Measurements from ENCODE around the gene VPS45. TPM values are rescaled to one million over a fixed set of nuclear protein-coding genes. Genes with fewer than 3 reads are reported as not detected.
"Not testable (repeated sequence)": the region's sequence is repeated elsewhere in the genome, so short reads cannot be mapped to it uniquely, and the experiment has no call there.

VPS45 gene
- total and polyA plus RNA-seq, 2 donors from 2014 or later: 33.1 to 41.7 TPM

GRCh38 chr1:150134537-150134936 is 67.0 kb downstream of the VPS45 start:
- intact Hi-C loops (cut with DNase I): no loop called here
- Histone ChIP-seq H3K27ac (ENCODE audit: low read depth in 2 of 2, low read length in 2 of 2) (no peak overlapping the region), H3K36me3 (ENCODE audit: control insufficient read depth in 2 of 3, insufficient read depth in 3 of 3, low read length in 3 of 3) (no peaks in the 10 kb centered on the region), H3K4me1 (ENCODE audit: control insufficient read depth in 2 of 3, insufficient read depth in 2 of 3, low read depth in 1 of 3, low read length in 3 of 3) (no peaks in the 10 kb centered on the region), H3K4me3 (ENCODE audit: low read length in 3 of 3) (no peak overlapping the region), H3K27me3 (ENCODE audit: control insufficient read depth, insufficient read depth, low read length) (no peaks in the 10 kb centered on the region), H3K9ac (ENCODE audit: low read length in 3 of 3) (no peak overlapping the region), H3K9me3 (ENCODE audit: control insufficient read depth in 2 of 3, insufficient read depth in 1 of 3, low read length in 3 of 3) (no peaks in the 10 kb centered on the region)
- FAIRE-seq: no peak
- DNase-seq: no peak
- TF ChIP-seq CTCF (IDR thresholded peaks at IDR 0.05; ENCODE audit: borderline replicate concordance, extremely low read depth, insufficient read depth): no peak

DNA sequence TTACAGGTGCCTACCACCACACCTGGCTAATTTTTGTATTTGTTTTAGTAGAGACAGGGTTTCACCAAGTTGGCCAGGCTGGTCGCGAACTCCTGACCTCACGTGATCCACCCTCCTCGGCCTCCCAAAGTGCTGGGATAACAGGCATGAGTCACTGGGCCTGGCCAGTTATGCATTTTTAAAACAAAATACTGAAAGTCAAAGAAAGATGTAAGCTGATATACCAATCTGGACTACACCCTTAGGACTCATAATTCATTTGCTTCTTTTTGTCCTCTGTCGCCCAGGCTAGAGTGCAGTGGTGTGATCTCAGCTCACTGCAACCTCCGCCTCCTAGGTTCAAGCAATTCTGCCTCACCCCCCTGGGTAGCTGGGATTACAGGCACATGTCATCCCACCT is 67.8 kb downstream of the VPS45 start:
- H3K27ac ChIP-seq (ENCODE audit: low read depth in 2 of 2, low read length in 2 of 2); H3K36me3 ChIP-seq (ENCODE audit: control insufficient read depth in 2 of 3, insufficient read depth in 3 of 3, low read length in 3 of 3); H3K27me3 ChIP-seq (ENCODE audit: control insufficient read depth, insufficient read depth, low read length); H3K9ac ChIP-seq (ENCODE audit: low read length in 3 of 3); intact Hi-C loops (cut with DNase I); H3K4me3 ChIP-seq (ENCODE audit: low read length in 3 of 3); H3K9me3 ChIP-seq (ENCODE audit: control insufficient read depth in 2 of 3, insufficient read depth in 1 of 3, low read length in 3 of 3); H3K4me1 ChIP-seq (ENCODE audit: control insufficient read depth in 2 of 3, insufficient read depth in 2 of 3, low read depth in 1 of 3, low read length in 3 of 3); DNase-seq; FAIRE-seq: not testable (repeated sequence)

DNA sequence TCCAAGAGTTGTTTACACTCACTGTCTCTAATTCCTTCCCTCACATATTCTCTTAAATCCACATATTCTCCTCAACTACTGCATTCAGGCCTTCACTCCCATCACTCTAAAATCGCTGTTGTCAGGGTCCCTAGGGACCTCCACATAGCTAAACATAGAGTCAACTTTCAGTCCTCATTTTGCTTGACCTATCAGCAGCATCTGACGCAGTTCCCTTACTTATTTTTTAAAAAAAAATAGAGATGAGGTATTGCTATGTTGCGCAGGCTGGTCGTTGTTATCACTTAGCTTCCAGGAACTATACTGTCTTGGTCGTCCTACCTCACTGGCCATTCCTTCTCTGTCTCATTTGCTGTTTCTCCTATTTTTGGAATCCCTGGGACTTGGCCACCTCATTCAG is 70.5 kb downstream of the VPS45 start:
- FAIRE-seq: no peak
- intact Hi-C loops (cut with DNase I): no loop called here
- TF ChIP-seq CTCF (IDR thresholded peaks at IDR 0.05; ENCODE audit: borderline replicate concordance, extremely low read depth, insufficient read depth): no peak
- H3K4me1 ChIP-seq (ENCODE audit: control insufficient read depth in 2 of 3, insufficient read depth in 2 of 3, low read depth in 1 of 3, low read length in 3 of 3): no peaks in the 10 kb centered on the region
- no peak overlapping the region for H3K27ac ChIP-seq (ENCODE audit: low read depth in 2 of 2, low read length in 2 of 2)
- no peaks in the 10 kb centered on the region for H3K36me3 ChIP-seq (ENCODE audit: control insufficient read depth in 2 of 3, insufficient read depth in 3 of 3, low read length in 3 of 3)
- no peak overlapping the region for H3K9ac ChIP-seq (ENCODE audit: low read length in 3 of 3)
- no peak overlapping the region for H3K4me3 ChIP-seq (ENCODE audit: low read length in 3 of 3)
- DNase-seq: no peak
- no peaks in the 10 kb centered on the region for H3K9me3 ChIP-seq (ENCODE audit: control insufficient read depth in 2 of 3, insufficient read depth in 1 of 3, low read length in 3 of 3)
- H3K27me3 ChIP-seq (ENCODE audit: control insufficient read depth, insufficient read depth, low read length): no peaks in the 10 kb centered on the region

DNA sequence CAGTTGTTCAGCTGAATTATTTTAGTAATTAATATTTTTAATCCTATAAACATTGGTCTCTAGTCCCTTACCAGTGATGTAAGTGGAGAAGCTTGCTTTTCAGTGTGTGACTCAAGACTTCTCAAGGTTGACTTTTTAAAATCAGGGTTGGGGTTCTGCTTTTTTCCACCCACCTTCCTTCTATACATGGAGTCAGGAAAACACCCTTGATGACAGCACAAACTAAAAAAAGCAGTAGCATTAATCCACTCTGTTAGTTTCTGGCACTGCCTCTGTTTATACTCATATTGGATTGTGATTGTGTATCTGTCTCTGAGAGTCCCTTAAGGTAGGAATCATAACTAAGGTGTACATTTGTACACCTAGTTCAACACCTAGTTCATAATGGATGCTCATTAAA is 73.9 kb downstream of the VPS45 start:
- intact Hi-C loops (cut with DNase I): no loop called here
- H3K9ac ChIP-seq (ENCODE audit: low read length in 3 of 3): no peak overlapping the region

More for the DNA sequence above, 73.9 kb downstream of the VPS45 start:
- no peak for TF ChIP-seq CTCF (IDR thresholded peaks at IDR 0.05; ENCODE audit: borderline replicate concordance, extremely low read depth, insufficient read depth)
- Histone ChIP-seq H3K9me3 (ENCODE audit: control insufficient read depth in 2 of 3, insufficient read depth in 1 of 3, low read length in 3 of 3) (no peaks in the 10 kb centered on the region), H3K4me1 (ENCODE audit: control insufficient read depth in 2 of 3, insufficient read depth in 2 of 3, low read depth in 1 of 3, low read length in 3 of 3) (no peaks in the 10 kb centered on the region), H3K27ac (ENCODE audit: low read depth in 2 of 2, low read length in 2 of 2) (no peak overlapping the region), H3K4me3 (ENCODE audit: low read length in 3 of 3) (no peak overlapping the region), H3K36me3 (ENCODE audit: control insufficient read depth in 2 of 3, insufficient read depth in 3 of 3, low read length in 3 of 3) (no peaks in the 10 kb centered on the region), H3K27me3 (ENCODE audit: control insufficient read depth, insufficient read depth, low read length) (no peaks in the 10 kb centered on the region)
- DNase-seq (no peak), FAIRE-seq (no peak)

Measured in kidney (tissue), 14 donors.